ENCODE results near the gene DPYD.

GRCh38 chr1:97693601-97694000 lies 227.2 kb downstream of the DPYD start:
- TF ChIP-seq CHD2 (IDR thresholded peaks at IDR 0.05; ENCODE audit: low read length, partially characterized antibody) (no peak), JUND (IDR thresholded peaks at IDR 0.05) (no peak), POLR2AphosphoS5 (IDR thresholded peaks at IDR 0.05; ENCODE audit: low read depth, low read length) (no peak), TAF1 (IDR thresholded peaks at IDR 0.05; ENCODE audit: borderline replicate concordance, low read depth, low read length) (no peak), ELF1 (IDR thresholded peaks at IDR 0.05) (no peak), GATA2 (CRISPR knock-in tag; IDR thresholded peaks at IDR 0.05) (no peak), FOXJ3 (CRISPR knock-in tag; IDR thresholded peaks at IDR 0.05) (no peak), RAD21 (IDR thresholded peaks at IDR 0.05; ENCODE audit: low read length) (no peak)
- TF ChIP-seq, protein P1, sequence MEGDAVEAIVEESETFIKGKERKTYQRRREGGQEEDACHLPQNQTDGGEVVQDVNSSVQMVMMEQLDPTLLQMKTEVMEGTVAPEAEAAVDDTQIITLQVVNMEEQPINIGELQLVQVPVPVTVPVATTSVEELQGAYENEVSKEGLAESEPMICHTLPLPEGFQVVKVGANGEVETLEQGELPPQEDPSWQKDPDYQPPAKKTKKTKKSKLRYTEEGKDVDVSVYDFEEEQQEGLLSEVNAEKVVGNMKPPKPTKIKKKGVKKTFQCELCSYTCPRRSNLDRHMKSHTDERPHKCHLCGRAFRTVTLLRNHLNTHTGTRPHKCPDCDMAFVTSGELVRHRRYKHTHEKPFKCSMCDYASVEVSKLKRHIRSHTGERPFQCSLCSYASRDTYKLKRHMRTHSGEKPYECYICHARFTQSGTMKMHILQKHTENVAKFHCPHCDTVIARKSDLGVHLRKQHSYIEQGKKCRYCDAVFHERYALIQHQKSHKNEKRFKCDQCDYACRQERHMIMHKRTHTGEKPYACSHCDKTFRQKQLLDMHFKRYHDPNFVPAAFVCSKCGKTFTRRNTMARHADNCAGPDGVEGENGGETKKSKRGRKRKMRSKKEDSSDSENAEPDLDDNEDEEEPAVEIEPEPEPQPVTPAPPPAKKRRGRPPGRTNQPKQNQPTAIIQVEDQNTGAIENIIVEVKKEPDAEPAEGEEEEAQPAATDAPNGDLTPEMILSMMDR (IDR thresholded peaks at IDR 0.05): no peak
